Measurements from ENCODE around the gene PLD4.

Gene PLD4

GRCh38 chr14:104972301-104973134, 47.8 kb downstream of the PLD4 start:
- in situ Hi-C loops (cut with HindIII; ENCODE audit: low sequenced_read_pairs): no loop called here

- in situ Hi-C loops (cut with HindIII; ENCODE audit: low sequenced_read_pairs): no loop called here
Observed at GRCh38 chr14:104973135-104973384, 48.4 kb downstream of the PLD4 start.

- in situ Hi-C loops (cut with HindIII; ENCODE audit: low sequenced_read_pairs): no loop called here
Observed at GRCh38 chr14:104973385-104974145, 48.9 kb downstream of the PLD4 start.

GRCh38 chr14:104974146-104974541, 49.5 kb downstream of the PLD4 start:
- in situ Hi-C loops (cut with HindIII; ENCODE audit: low sequenced_read_pairs): no loop called here

- in situ Hi-C loops (cut with HindIII; ENCODE audit: low sequenced_read_pairs): no loop called here
Observed at GRCh38 chr14:104974665-104975390, 50.1 kb downstream of the PLD4 start.

GRCh38 chr14:104975481-104976197, 51.0 kb downstream of the PLD4 start:
- in situ Hi-C loops (cut with HindIII; ENCODE audit: low sequenced_read_pairs): no loop called here

GRCh38 chr14:104976198-104977007, 51.7 kb downstream of the PLD4 start:
- in situ Hi-C loops (cut with HindIII; ENCODE audit: low sequenced_read_pairs): no loop called here

GRCh38 chr14:104977008-104977680, 52.5 kb downstream of the PLD4 start:
- in situ Hi-C loops (cut with HindIII; ENCODE audit: low sequenced_read_pairs): no loop called here

GRCh38 chr14:104977681-104978653, 53.3 kb downstream of the PLD4 start, which contains the start of gene AHNAK2:
Gene AHNAK2, minus strand, starts transcription at chr14:104978374. Its CDS starts 137 bp downstream, at chr14:104978237.
- in situ Hi-C loops (cut with HindIII; ENCODE audit: low sequenced_read_pairs): no loop called here

- in situ Hi-C loops (cut with HindIII; ENCODE audit: low sequenced_read_pairs): no loop called here
Observed at GRCh38 chr14:104978746-104979691, 54.3 kb downstream of the PLD4 start.

- in situ Hi-C loops (cut with HindIII; ENCODE audit: low sequenced_read_pairs): no loop called here
Observed at GRCh38 chr14:104979758-104980610, 55.3 kb downstream of the PLD4 start.

GRCh38 chr14:104980611-104981531, 56.2 kb downstream of the PLD4 start:
- in situ Hi-C loops (cut with HindIII; ENCODE audit: low sequenced_read_pairs): no loop called here

GRCh38 chr14:104981699-104982541, 57.2 kb downstream of the PLD4 start:
- in situ Hi-C loops (cut with HindIII; ENCODE audit: low sequenced_read_pairs): no loop called here

GRCh38 chr14:104982548-104983230, 58.0 kb downstream of the PLD4 start:
- in situ Hi-C loops (cut with HindIII; ENCODE audit: low sequenced_read_pairs): no loop called here
